Measurements from ENCODE around the gene SEPTIN7. TPM values are rescaled to one million over a fixed set of nuclear protein-coding genes. Genes with fewer than 3 reads are reported as not detected.

Gene SEPTIN7
- polyA plus RNA-seq, 1 donor (not counting 4 experiments of a cell fraction or from before 2014, with no cell fraction given) = 284 TPM

- no peak for DNase-seq (ENCODE audit: low read depth, low spot score)
Observed at GRCh38 chr7:35768346-35768745, 32.5 kb upstream of the SEPTIN7 start.

GRCh38 chr7:35771776-35772175, 29.1 kb upstream of the SEPTIN7 start:
- no peaks in the 10 kb centered on the region for H3K9me3 ChIP-seq (ENCODE audit: control insufficient read depth, low read depth, low read length)
- DNase-seq (ENCODE audit: low read depth, low spot score) (no peak), FAIRE-seq (no peak)
- no peak overlapping the region for H3K27ac ChIP-seq (ENCODE audit: control insufficient read depth, insufficient read depth, low read length)
- H3K9me1 ChIP-seq (ENCODE audit: control insufficient read depth, extremely low read depth, insufficient read depth, low read length) = no peaks in the 10 kb centered on the region
- no peaks in the 10 kb centered on the region for H3K4me1 ChIP-seq (ENCODE audit: control insufficient read depth, extremely low read depth, insufficient read depth, low read length)
- H3K4me3 ChIP-seq (ENCODE audit: control insufficient read depth in 2 of 3, extremely low read depth in 1 of 3, insufficient read depth in 2 of 3, low read depth in 1 of 3, low read length in 3 of 3) = no peak overlapping the region
- no peak overlapping the region for H3K4me2 ChIP-seq (ENCODE audit: control insufficient read depth, extremely low read depth, insufficient read depth, low read depth, low read length)
- H3K27me3 ChIP-seq (ENCODE audit: control insufficient read depth, extremely low read depth, insufficient read depth, low read length) = no peaks in the 10 kb centered on the region
- no peak for TF ChIP-seq CTCF (optimal IDR thresholded peaks at IDR 0.05 in 1 of 3, IDR thresholded peaks at IDR 0.05 in 1 of 3, conservative IDR thresholded peaks at IDR 0.05 in 1 of 3; ENCODE audit: extremely low read depth in 1 of 3, insufficient read depth in 2 of 3, low read length in 3 of 3)
- TF ChIP-seq EZH2 (IDR thresholded peaks at IDR 0.05; ENCODE audit: low read length) = no peak
- H3K9ac ChIP-seq (ENCODE audit: control insufficient read depth, extremely low read depth, insufficient read depth, low read length) = no peak overlapping the region
- H3K36me3 ChIP-seq (ENCODE audit: control insufficient read depth in 2 of 2, extremely low read depth in 1 of 2, insufficient read depth in 2 of 2, low read length in 2 of 2) = no peaks in the 10 kb centered on the region
- H4K20me1 ChIP-seq (ENCODE audit: control insufficient read depth, extremely low read depth, insufficient read depth, low read length) = no peaks in the 10 kb centered on the region
- no peak overlapping the region for H2AFZ ChIP-seq (ENCODE audit: control insufficient read depth, low read length)
- no peaks in the 10 kb centered on the region for H3K79me2 ChIP-seq (ENCODE audit: control insufficient read depth, insufficient read depth, low read length)
- dilution Hi-C loops (cut with MboI; ENCODE audit: extremely low pct_ligation_motif_present, low sequenced_read_pairs) = no loop called here

More at GRCh38 chr7:35768346-35768745, 32.5 kb upstream of the SEPTIN7 start:
- H3K9me1 ChIP-seq (ENCODE audit: control insufficient read depth, extremely low read depth, insufficient read depth, low read length) = no peaks in the 10 kb centered on the region
- no peaks in the 10 kb centered on the region for H3K36me3 ChIP-seq (ENCODE audit: control insufficient read depth in 2 of 2, extremely low read depth in 1 of 2, insufficient read depth in 2 of 2, low read length in 2 of 2)
- no peak overlapping the region for H3K9ac ChIP-seq (ENCODE audit: control insufficient read depth, extremely low read depth, insufficient read depth, low read length)
- dilution Hi-C loops (cut with MboI; ENCODE audit: extremely low pct_ligation_motif_present, low sequenced_read_pairs) = no loop called here
- H3K27me3 ChIP-seq (ENCODE audit: control insufficient read depth, extremely low read depth, insufficient read depth, low read length) = no peaks in the 10 kb centered on the region
- no peaks in the 10 kb centered on the region for H3K79me2 ChIP-seq (ENCODE audit: control insufficient read depth, insufficient read depth, low read length)
- H3K27ac ChIP-seq (ENCODE audit: control insufficient read depth, insufficient read depth, low read length) = no peak overlapping the region
- H2AFZ ChIP-seq (ENCODE audit: control insufficient read depth, low read length) = no peak overlapping the region
- H3K9me3 ChIP-seq (ENCODE audit: control insufficient read depth, low read depth, low read length) = no peaks in the 10 kb centered on the region
- TF ChIP-seq EZH2 (IDR thresholded peaks at IDR 0.05; ENCODE audit: low read length) (no peak), CTCF (optimal IDR thresholded peaks at IDR 0.05 in 1 of 3, IDR thresholded peaks at IDR 0.05 in 1 of 3, conservative IDR thresholded peaks at IDR 0.05 in 1 of 3; ENCODE audit: extremely low read depth in 1 of 3, insufficient read depth in 2 of 3, low read length in 3 of 3) (no peak)
- no peak overlapping the region for H3K4me3 ChIP-seq (ENCODE audit: control insufficient read depth in 2 of 3, extremely low read depth in 1 of 3, insufficient read depth in 2 of 3, low read depth in 1 of 3, low read length in 3 of 3)
- no peaks in the 10 kb centered on the region for H4K20me1 ChIP-seq (ENCODE audit: control insufficient read depth, extremely low read depth, insufficient read depth, low read length)
- FAIRE-seq = no peak
- H3K4me2 ChIP-seq (ENCODE audit: control insufficient read depth, extremely low read depth, insufficient read depth, low read depth, low read length) = no peak overlapping the region
- H3K4me1 ChIP-seq (ENCODE audit: control insufficient read depth, extremely low read depth, insufficient read depth, low read length) = no peaks in the 10 kb centered on the region

Measured in keratinocyte (primary cell).